ENCODE results near the gene PTPRH. TPM values are rescaled to one million over a fixed set of nuclear protein-coding genes. Genes with fewer than 3 reads are reported as not detected.

PTPRH gene
- total and polyA plus RNA-seq, 9 of the 15 experiments (the other 6 are each of a cell fraction or from before 2014, with no cell fraction given): 0.87 to 34.3 (median 22.7) TPM

DNA sequence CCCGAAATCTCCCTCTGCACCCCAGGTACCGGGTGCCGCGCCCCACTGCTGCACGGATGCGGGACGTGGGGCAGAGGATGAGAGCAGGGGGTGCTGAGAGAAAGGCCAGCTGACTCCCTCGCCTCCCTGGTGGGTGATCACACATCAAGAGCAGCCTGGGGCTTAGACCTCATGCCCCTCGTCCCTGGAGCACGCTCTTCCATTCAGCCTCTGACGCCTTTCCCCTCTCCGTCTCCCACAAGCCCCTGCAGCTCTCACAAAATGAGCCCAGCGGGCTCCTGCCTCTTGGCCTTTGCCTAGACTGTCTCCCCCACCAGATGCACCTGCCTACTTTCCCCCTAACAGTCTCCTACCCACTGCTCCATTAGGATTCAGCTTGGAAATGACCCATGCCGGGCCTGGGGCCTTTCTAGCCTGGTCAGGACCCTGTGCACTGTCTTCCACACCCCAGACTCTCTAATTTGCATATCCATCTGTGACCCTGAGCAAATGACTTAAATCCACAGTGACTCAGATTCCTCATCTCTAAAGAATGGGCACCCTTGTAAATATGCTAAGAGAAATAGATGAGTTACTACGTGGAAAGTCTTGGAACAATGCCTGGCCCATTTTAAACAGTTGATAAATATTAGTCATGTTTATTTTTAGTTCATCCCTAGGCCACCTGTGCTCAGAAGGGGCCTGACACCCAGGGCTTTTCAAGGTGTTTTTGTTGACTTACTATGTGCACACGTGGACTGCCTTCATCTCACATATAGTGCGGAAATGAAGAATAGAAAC is 582 bp upstream of the PTPRH start (continued):
- TF ChIP-seq, protein P1, sequence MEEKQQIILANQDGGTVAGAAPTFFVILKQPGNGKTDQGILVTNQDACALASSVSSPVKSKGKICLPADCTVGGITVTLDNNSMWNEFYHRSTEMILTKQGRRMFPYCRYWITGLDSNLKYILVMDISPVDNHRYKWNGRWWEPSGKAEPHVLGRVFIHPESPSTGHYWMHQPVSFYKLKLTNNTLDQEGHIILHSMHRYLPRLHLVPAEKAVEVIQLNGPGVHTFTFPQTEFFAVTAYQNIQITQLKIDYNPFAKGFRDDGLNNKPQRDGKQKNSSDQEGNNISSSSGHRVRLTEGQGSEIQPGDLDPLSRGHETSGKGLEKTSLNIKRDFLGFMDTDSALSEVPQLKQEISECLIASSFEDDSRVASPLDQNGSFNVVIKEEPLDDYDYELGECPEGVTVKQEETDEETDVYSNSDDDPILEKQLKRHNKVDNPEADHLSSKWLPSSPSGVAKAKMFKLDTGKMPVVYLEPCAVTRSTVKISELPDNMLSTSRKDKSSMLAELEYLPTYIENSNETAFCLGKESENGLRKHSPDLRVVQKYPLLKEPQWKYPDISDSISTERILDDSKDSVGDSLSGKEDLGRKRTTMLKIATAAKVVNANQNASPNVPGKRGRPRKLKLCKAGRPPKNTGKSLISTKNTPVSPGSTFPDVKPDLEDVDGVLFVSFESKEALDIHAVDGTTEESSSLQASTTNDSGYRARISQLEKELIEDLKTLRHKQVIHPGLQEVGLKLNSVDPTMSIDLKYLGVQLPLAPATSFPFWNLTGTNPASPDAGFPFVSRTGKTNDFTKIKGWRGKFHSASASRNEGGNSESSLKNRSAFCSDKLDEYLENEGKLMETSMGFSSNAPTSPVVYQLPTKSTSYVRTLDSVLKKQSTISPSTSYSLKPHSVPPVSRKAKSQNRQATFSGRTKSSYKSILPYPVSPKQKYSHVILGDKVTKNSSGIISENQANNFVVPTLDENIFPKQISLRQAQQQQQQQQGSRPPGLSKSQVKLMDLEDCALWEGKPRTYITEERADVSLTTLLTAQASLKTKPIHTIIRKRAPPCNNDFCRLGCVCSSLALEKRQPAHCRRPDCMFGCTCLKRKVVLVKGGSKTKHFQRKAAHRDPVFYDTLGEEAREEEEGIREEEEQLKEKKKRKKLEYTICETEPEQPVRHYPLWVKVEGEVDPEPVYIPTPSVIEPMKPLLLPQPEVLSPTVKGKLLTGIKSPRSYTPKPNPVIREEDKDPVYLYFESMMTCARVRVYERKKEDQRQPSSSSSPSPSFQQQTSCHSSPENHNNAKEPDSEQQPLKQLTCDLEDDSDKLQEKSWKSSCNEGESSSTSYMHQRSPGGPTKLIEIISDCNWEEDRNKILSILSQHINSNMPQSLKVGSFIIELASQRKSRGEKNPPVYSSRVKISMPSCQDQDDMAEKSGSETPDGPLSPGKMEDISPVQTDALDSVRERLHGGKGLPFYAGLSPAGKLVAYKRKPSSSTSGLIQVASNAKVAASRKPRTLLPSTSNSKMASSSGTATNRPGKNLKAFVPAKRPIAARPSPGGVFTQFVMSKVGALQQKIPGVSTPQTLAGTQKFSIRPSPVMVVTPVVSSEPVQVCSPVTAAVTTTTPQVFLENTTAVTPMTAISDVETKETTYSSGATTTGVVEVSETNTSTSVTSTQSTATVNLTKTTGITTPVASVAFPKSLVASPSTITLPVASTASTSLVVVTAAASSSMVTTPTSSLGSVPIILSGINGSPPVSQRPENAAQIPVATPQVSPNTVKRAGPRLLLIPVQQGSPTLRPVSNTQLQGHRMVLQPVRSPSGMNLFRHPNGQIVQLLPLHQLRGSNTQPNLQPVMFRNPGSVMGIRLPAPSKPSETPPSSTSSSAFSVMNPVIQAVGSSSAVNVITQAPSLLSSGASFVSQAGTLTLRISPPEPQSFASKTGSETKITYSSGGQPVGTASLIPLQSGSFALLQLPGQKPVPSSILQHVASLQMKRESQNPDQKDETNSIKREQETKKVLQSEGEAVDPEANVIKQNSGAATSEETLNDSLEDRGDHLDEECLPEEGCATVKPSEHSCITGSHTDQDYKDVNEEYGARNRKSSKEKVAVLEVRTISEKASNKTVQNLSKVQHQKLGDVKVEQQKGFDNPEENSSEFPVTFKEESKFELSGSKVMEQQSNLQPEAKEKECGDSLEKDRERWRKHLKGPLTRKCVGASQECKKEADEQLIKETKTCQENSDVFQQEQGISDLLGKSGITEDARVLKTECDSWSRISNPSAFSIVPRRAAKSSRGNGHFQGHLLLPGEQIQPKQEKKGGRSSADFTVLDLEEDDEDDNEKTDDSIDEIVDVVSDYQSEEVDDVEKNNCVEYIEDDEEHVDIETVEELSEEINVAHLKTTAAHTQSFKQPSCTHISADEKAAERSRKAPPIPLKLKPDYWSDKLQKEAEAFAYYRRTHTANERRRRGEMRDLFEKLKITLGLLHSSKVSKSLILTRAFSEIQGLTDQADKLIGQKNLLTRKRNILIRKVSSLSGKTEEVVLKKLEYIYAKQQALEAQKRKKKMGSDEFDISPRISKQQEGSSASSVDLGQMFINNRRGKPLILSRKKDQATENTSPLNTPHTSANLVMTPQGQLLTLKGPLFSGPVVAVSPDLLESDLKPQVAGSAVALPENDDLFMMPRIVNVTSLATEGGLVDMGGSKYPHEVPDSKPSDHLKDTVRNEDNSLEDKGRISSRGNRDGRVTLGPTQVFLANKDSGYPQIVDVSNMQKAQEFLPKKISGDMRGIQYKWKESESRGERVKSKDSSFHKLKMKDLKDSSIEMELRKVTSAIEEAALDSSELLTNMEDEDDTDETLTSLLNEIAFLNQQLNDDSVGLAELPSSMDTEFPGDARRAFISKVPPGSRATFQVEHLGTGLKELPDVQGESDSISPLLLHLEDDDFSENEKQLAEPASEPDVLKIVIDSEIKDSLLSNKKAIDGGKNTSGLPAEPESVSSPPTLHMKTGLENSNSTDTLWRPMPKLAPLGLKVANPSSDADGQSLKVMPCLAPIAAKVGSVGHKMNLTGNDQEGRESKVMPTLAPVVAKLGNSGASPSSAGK (IDR thresholded peaks at IDR 0.05): peak; percentile 91
- no peak for TF ChIP-seq SAFB (IDR thresholded peaks at IDR 0.05; ENCODE audit: borderline replicate concordance, low read depth, low read length)
- no peak for TF ChIP-seq SMAD1 (IDR thresholded peaks at IDR 0.05; ENCODE audit: low read depth, low read length, partially characterized antibody)
- TF ChIP-seq JUND (IDR thresholded peaks at IDR 0.05; ENCODE audit: borderline replicate concordance, low read depth, low read length): peak; percentile 3; the same call in 1 of the 2 replicates
- no peak for TF ChIP-seq JUND (tag; IDR thresholded peaks at IDR 0.05; ENCODE audit: borderline replicate concordance, low read depth, low read length)
- TF ChIP-seq, protein P2, sequence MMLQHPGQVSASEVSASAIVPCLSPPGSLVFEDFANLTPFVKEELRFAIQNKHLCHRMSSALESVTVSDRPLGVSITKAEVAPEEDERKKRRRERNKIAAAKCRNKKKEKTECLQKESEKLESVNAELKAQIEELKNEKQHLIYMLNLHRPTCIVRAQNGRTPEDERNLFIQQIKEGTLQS (IDR thresholded peaks at IDR 0.05): peak; percentile 37; the same call in 1 of the 2 replicates
- TF ChIP-seq, protein P2 (CRISPR knock-in tag; conservative IDR thresholded peaks at IDR 0.05): no peak
- no peak for TF ChIP-seq ZNF668 (CRISPR knock-in tag; IDR thresholded peaks at IDR 0.05)
- peak; percentile 54 for TF ChIP-seq POLR2G (IDR thresholded peaks at IDR 0.05; ENCODE audit: low read depth, low read length)
- no peak for TF ChIP-seq HNRNPK (IDR thresholded peaks at IDR 0.05; ENCODE audit: low read depth, low read length, poor library complexity, severe bottlenecking)
- TF ChIP-seq NCOR1 (IDR thresholded peaks at IDR 0.05): no peak
- TF ChIP-seq L3MBTL2 (IDR thresholded peaks at IDR 0.05): peak; percentile 33; the same call in 1 of the 2 replicates
- no peak for TF ChIP-seq COPS2 (conservative IDR thresholded peaks at IDR 0.05)
- TF ChIP-seq CTBP1 (IDR thresholded peaks at IDR 0.05; ENCODE audit: borderline replicate concordance): 0 out of 2 replicates have a peak, but pooled peaks have one; percentile 13
- TF ChIP-seq ZNF76 (CRISPR knock-in tag; IDR thresholded peaks at IDR 0.05; ENCODE audit: borderline replicate concordance): 0 out of 2 replicates have a peak, but pooled peaks have one; percentile 37

All from K562 (cell line).